Measurements from ENCODE around the gene SAMD4B. TPM values are rescaled to one million over a fixed set of nuclear protein-coding genes. Genes with fewer than 3 reads are reported as not detected.

The SAMD4B gene
- total and polyA plus RNA-seq, 2 experiments from 2014 or later = 54.8 to 61.0 TPM

DNA sequence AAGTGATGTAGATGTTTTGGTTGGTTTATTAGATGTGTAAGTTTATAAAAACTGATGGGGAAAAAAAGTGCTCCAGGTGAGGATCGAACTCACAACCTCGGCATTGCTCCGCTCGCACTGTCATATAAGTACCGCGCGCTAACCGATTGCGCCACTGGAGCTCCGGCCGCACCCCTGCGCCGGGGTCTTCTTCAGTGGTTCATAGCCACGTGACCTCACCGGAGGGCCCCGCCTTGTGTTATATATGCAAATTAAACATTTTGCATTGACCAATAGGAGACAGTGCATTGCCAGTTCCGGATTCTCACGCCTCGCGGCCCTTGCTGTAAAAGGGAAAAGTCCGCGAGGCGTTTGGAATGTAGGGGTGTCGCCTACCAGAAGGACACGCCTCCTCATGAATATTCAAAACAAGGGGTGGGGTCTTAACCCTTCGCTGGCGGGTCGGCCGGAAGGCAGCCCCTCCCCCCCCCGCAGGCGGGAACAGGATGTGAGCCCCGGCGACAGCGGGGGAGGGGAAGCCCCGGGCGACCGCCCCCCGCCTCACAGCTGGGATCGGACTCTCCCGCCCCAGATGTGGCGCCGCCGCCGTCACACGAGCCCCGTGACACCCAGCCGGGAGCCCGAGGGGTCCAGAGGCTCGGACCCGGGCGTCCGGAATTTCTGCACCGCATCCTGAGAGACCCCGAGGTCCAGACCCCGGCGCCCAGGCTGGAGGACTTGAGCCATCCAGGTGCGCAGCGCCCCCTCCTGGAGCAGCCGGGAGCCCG is 70.1 kb downstream of the SAMD4B start, which contains the start of gene PLEKHG2:
Gene PLEKHG2, plus strand, starts transcription at position 570 of the 767 bp plus-strand sequence. CDS start 1,418 bp downstream, outside the sequence.
- H3K36me3 ChIP-seq (replicated peaks; ENCODE audit: insufficient read depth, low read depth) = no peaks in the 10 kb centered on the region
- no peaks in the 10 kb centered on the region for H3K9me3 ChIP-seq (ENCODE audit: low read depth)
- H3K27me3 ChIP-seq = no peaks in the 10 kb centered on the region
- peaks cover 15% of the 10 kb centered on the region for H4K20me1 ChIP-seq (ENCODE audit: insufficient read depth, poor library complexity, severe bottlenecking)
- peaks cover 59% of the 10 kb centered on the region for H3K79me2 ChIP-seq
- no peak for TF ChIP-seq EZH2phosphoT487 (IDR thresholded peaks at IDR 0.05; ENCODE audit: low read depth, severe bottlenecking, unreplicated experiment)
- TF ChIP-seq EZH2 (IDR thresholded peaks at IDR 0.05; ENCODE audit: borderline replicate concordance) = no peak
- TF ChIP-seq, protein P1, sequence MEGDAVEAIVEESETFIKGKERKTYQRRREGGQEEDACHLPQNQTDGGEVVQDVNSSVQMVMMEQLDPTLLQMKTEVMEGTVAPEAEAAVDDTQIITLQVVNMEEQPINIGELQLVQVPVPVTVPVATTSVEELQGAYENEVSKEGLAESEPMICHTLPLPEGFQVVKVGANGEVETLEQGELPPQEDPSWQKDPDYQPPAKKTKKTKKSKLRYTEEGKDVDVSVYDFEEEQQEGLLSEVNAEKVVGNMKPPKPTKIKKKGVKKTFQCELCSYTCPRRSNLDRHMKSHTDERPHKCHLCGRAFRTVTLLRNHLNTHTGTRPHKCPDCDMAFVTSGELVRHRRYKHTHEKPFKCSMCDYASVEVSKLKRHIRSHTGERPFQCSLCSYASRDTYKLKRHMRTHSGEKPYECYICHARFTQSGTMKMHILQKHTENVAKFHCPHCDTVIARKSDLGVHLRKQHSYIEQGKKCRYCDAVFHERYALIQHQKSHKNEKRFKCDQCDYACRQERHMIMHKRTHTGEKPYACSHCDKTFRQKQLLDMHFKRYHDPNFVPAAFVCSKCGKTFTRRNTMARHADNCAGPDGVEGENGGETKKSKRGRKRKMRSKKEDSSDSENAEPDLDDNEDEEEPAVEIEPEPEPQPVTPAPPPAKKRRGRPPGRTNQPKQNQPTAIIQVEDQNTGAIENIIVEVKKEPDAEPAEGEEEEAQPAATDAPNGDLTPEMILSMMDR (IDR thresholded peaks at IDR 0.05; ENCODE audit: poor library complexity) = peak; percentile 93
- peak within 1 kb of the TSS; percentile 72 for H2AFZ ChIP-seq
- H3K4me1 ChIP-seq (ENCODE audit: insufficient read depth) = peaks cover 18% of the 10 kb centered on the region
- peak; percentile 99 for DNase-seq (ENCODE audit: low spot score)
- H3K4me3 ChIP-seq = peak within 1 kb of the TSS; percentile 59
- under 1% methylated on average over 49 of the region's 60 CpGs for WGBS (ENCODE audit: low lambda C conversion rate, missing lambda C conversion rate)
- H3K27ac ChIP-seq = peak within 1 kb of the TSS; percentile 100
- no peaks in the 10 kb centered on the region for H3K9me2 ChIP-seq (replicated peaks; ENCODE audit: insufficient read depth)
- H3K4me2 ChIP-seq = peak within 1 kb of the TSS; percentile 91

DNA sequence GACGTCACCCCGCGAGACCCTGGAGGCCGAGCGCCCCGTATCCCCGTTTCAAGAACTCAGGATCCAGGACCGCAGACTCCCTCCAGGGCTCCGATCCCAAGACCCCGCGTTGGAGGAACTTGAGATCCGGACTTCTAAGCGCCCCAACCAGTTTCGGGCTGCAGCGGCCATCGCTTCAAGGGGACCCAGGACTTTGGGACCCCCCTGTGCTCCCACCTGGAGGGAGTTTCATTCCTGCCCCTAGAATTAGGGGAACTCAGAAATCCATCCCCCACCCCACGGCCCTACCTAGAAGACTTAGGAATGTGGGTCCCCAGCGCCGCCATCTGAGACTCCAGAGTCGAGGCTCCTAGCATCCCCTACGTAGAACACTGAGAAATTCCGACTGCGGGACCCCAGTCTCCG is 70.6 kb downstream of the SAMD4B start:
- Histone ChIP-seq H2AFZ (peak overlapping the region; percentile 72), H3K79me2 (peaks cover 53% of the 10 kb centered on the region), H3K4me2 (peak overlapping the region; percentile 91), H3K27ac (peak overlapping the region; percentile 99), H3K36me3 (replicated peaks; ENCODE audit: insufficient read depth, low read depth) (no peaks in the 10 kb centered on the region), H3K4me3 (peak overlapping the region; percentile 59), H4K20me1 (ENCODE audit: insufficient read depth, poor library complexity, severe bottlenecking) (peaks cover 9% of the 10 kb centered on the region), H3K4me1 (ENCODE audit: insufficient read depth) (peaks cover 18% of the 10 kb centered on the region), H3K9me2 (replicated peaks; ENCODE audit: insufficient read depth) (no peaks in the 10 kb centered on the region), H3K27me3 (no peaks in the 10 kb centered on the region), H3K9me3 (ENCODE audit: low read depth) (no peaks in the 10 kb centered on the region)
- no peak for DNase-seq (ENCODE audit: low spot score)
- TF ChIP-seq, protein P1 (IDR thresholded peaks at IDR 0.05; ENCODE audit: poor library complexity) = no peak
- TF ChIP-seq EZH2phosphoT487 (IDR thresholded peaks at IDR 0.05; ENCODE audit: low read depth, severe bottlenecking, unreplicated experiment) = no peak
- TF ChIP-seq EZH2 (IDR thresholded peaks at IDR 0.05; ENCODE audit: borderline replicate concordance) = no peak
- 1% methylated on average over 24 of the region's 24 CpGs for WGBS (ENCODE audit: low lambda C conversion rate, missing lambda C conversion rate)

DNA sequence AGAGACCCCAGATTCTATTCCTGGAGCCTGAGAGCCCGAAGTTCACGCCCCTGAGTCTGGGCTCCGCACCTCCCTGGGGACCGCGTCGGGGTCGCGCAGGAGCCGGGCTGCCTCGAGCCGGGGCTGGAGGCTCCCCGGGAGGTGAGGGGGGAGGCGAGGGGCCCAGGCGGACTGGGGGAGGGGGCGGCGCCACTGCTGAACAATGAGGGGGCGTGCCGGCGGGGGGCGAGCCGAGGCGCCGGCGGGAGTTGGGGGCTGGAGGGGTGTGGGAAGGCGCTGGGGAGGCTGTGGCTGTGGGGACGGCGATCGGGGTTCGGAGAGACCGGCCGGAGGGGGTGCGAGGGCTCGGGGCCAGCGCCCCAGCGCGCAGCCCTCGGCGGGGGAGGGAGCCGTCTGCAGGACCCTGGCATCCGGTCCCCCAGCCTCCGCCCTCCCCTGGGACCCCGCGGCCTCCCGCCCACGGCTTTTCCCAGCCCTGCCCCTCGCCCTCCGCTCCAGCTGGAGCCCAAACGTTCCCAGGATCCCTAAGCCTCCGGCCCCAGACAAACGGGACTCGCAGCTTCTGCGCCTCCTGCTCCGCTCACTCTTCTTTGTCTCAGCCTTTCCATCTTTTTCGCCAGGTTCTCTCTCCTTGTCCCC is 71.2 kb downstream of the SAMD4B start:
- Histone ChIP-seq H3K27ac (peak overlapping the region; percentile 99), H4K20me1 (ENCODE audit: insufficient read depth, poor library complexity, severe bottlenecking) (peaks cover 6% of the 10 kb centered on the region), H3K4me1 (ENCODE audit: insufficient read depth) (peaks cover 18% of the 10 kb centered on the region), H3K79me2 (peaks cover 47% of the 10 kb centered on the region), H3K36me3 (replicated peaks; ENCODE audit: insufficient read depth, low read depth) (no peaks in the 10 kb centered on the region), H3K4me2 (peak overlapping the region; percentile 91), H3K4me3 (peak overlapping the region; percentile 59), H3K9me2 (replicated peaks; ENCODE audit: insufficient read depth) (no peaks in the 10 kb centered on the region), H3K27me3 (no peaks in the 10 kb centered on the region), H3K9me3 (ENCODE audit: low read depth) (no peaks in the 10 kb centered on the region), H2AFZ (peak overlapping the region; percentile 72)
- WGBS (ENCODE audit: low lambda C conversion rate, missing lambda C conversion rate) = under 1% methylated on average over 15 of the region's 54 CpGs
- TF ChIP-seq, protein P1 (IDR thresholded peaks at IDR 0.05; ENCODE audit: poor library complexity) = no peak
- no peak for TF ChIP-seq EZH2phosphoT487 (IDR thresholded peaks at IDR 0.05; ENCODE audit: low read depth, severe bottlenecking, unreplicated experiment)
- no peak for TF ChIP-seq EZH2 (IDR thresholded peaks at IDR 0.05; ENCODE audit: borderline replicate concordance)
- peak; percentile 85 for DNase-seq (ENCODE audit: low spot score)

Data from hepatocyte (in vitro differentiated cells).